HS-5 (cell line): Measurements from ENCODE around the gene NCF2.

Experiments used
- DNase-seq: peaks from one replicate; pipeline ENCODE4 v3.0.0-alpha.2; 2012; ENCODE audit warnings: low read depth

Gene NCF2

GRCh38 chr1:183611021-183611420, 20.8 kb upstream of the NCF2 start:
- no peak for DNase-seq

- no peak for DNase-seq
Observed at GRCh38 chr1:183609759-183610452, 19.6 kb upstream of the NCF2 start.

- DNase-seq: no peak
Observed at GRCh38 chr1:183609313-183609712, 19.1 kb upstream of the NCF2 start.

GRCh38 chr1:183607322-183607980, 17.2 kb upstream of the NCF2 start:
- DNase-seq: no peak

- DNase-seq: no peak
Observed at GRCh38 chr1:183605904-183606303, 15.6 kb upstream of the NCF2 start.

- no peak for DNase-seq
Observed at GRCh38 chr1:183604815-183605214, 14.6 kb upstream of the NCF2 start.

GRCh38 chr1:183604038-183604808, 14.0 kb upstream of the NCF2 start:
- no peak for DNase-seq

GRCh38 chr1:183602510-183602909, 12.3 kb upstream of the NCF2 start:
- no peak for DNase-seq

GRCh38 chr1:183600634-183601033, 10.4 kb upstream of the NCF2 start:
- no peak for DNase-seq

- no peak for DNase-seq
Observed at GRCh38 chr1:183600136-183600535, 9.9 kb upstream of the NCF2 start.

GRCh38 chr1:183598386-183598785, 8.1 kb upstream of the NCF2 start:
- DNase-seq: no peak

GRCh38 chr1:183597656-183598347, 7.5 kb upstream of the NCF2 start:
- no peak for DNase-seq

GRCh38 chr1:183596500-183596899, 6.2 kb upstream of the NCF2 start:
- no peak for DNase-seq

GRCh38 chr1:183595537-183595936, 5.3 kb upstream of the NCF2 start:
- no peak for DNase-seq

- DNase-seq: no peak
Observed at GRCh38 chr1:183593356-183593755, 3.1 kb upstream of the NCF2 start.

- no peak for DNase-seq
Observed at GRCh38 chr1:183592733-183593132, 2.5 kb upstream of the NCF2 start.

GRCh38 chr1:183589874-183590243, 400 bp downstream of the NCF2 start:
- no peak for DNase-seq

GRCh38 chr1:183589384-183589783, 875 bp downstream of the NCF2 start:
- no peak for DNase-seq

- no peak for DNase-seq
Observed at GRCh38 chr1:183588827-183589226, 1.4 kb downstream of the NCF2 start.

- no peak for DNase-seq
Observed at GRCh38 chr1:183586926-183587325, 3.3 kb downstream of the NCF2 start.

- no peak for DNase-seq
Observed at GRCh38 chr1:183586455-183586854, 3.8 kb downstream of the NCF2 start.

- DNase-seq: no peak
Observed at GRCh38 chr1:183585038-183585437, 5.2 kb downstream of the NCF2 start.

GRCh38 chr1:183584147-183584546, 6.1 kb downstream of the NCF2 start:
- no peak for DNase-seq
